GM10248 (cell line): Measurements from ENCODE around the gene DDX10.

ENCODE experiments used
- CTCF ChIA-PET: fragments of 300-600 bp; sonication (Branson Sonifier 250); formaldehyde crosslinking; extraction: SDS; loops from one replicate; lab custom pipeline; 2021; ENCODE audit warnings: antibody characterized with exemption; lab: Yijun Ruan, JAX
- POLR2A ChIA-PET: fragments of 350-650 bp; sonication (Branson Sonifier 250); formaldehyde crosslinking; extraction: SDS; loops from one replicate; lab custom pipeline; 2020; ENCODE audit warnings: antibody characterized with exemption; lab: Yijun Ruan, JAX
- DNase-seq: peaks from one replicate; pipeline ENCODE4 v3.0.0; 2012; ENCODE audit errors: extremely low spot score
- TF ChIP-seq, protein P1 (sequence below): IDR thresholded peaks from 2 replicates; pipeline ENCODE4 v1.5.1; 2012; ENCODE audit warnings: mild to moderate bottlenecking, low read depth; ENCODE audit errors: extremely low read depth, missing control alignments, control extremely low read depth

Gene DDX10

DNA sequence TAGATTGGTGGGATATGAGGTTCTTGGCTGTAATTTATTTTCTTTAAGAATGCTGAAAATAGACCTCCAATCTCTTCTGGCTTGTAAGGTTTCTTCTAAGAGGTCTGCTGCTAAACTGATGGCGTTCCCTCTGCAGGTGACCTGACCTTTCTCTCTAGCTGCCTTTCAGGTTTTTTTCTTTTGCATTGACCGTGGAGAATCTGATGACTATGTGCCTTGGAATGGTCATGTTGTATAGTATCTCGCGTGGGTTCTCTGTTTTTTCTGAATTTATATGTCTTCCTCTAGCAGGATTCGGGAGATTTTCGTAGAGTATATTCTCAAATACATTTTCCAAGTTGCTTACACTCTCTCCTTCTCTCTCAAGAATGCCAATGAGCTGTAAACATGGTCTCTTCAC, 122.2 kb downstream of the DDX10 start:
- CTCF ChIA-PET = interaction anchor here (1.2 to 2.8 kb wide), 6 partner anchors 10 to 66 kb away, joined by 3 to 21 read pairs (median 4); no protein-coding TSS in a partner anchor
- TF ChIP-seq, protein P1, sequence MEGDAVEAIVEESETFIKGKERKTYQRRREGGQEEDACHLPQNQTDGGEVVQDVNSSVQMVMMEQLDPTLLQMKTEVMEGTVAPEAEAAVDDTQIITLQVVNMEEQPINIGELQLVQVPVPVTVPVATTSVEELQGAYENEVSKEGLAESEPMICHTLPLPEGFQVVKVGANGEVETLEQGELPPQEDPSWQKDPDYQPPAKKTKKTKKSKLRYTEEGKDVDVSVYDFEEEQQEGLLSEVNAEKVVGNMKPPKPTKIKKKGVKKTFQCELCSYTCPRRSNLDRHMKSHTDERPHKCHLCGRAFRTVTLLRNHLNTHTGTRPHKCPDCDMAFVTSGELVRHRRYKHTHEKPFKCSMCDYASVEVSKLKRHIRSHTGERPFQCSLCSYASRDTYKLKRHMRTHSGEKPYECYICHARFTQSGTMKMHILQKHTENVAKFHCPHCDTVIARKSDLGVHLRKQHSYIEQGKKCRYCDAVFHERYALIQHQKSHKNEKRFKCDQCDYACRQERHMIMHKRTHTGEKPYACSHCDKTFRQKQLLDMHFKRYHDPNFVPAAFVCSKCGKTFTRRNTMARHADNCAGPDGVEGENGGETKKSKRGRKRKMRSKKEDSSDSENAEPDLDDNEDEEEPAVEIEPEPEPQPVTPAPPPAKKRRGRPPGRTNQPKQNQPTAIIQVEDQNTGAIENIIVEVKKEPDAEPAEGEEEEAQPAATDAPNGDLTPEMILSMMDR = no peak
- DNase-seq = no peak
- POLR2A ChIA-PET = no interaction called here

DNA sequence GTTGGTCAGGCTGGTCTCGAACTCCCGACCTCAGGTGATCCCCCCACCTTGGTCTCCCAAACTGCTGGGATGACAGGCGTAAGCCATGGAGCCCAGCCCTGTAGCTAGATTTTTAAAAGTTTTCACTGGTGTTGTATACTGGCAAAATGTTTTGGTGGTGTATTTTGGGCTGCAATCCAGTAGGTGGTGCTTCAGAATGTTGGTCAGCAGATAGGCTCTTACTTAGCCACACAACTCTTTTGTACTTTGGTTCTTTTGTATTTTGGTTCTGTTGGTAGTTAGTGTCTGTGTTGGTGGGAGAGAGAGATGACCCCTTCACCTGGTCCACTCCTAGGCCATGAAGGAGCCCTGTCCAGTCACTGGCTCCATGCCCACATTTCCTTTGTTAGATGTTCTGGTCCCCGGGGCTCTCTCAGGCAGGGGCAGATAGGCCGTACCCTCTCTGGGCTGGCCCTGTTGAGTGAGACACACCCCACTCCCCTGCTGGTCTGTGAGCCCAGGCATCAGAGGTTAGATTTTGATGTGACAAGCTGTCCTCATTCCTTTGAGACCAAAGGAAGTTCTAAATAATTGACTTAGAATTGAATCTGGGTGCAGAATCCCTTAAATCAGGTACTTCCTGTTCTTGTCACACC, 123.8 kb downstream of the DDX10 start:
- ChIA-PET POLR2A (no interaction called here), CTCF (interaction anchor here (0.7 to 2.8 kb wide), 15 partner anchors 8 to 382 kb away, joined by 3 to 21 read pairs (median 3); no protein-coding TSS in a partner anchor)
- DNase-seq = peak; percentile 24
- TF ChIP-seq, protein P1 = peak; percentile 47

DNA sequence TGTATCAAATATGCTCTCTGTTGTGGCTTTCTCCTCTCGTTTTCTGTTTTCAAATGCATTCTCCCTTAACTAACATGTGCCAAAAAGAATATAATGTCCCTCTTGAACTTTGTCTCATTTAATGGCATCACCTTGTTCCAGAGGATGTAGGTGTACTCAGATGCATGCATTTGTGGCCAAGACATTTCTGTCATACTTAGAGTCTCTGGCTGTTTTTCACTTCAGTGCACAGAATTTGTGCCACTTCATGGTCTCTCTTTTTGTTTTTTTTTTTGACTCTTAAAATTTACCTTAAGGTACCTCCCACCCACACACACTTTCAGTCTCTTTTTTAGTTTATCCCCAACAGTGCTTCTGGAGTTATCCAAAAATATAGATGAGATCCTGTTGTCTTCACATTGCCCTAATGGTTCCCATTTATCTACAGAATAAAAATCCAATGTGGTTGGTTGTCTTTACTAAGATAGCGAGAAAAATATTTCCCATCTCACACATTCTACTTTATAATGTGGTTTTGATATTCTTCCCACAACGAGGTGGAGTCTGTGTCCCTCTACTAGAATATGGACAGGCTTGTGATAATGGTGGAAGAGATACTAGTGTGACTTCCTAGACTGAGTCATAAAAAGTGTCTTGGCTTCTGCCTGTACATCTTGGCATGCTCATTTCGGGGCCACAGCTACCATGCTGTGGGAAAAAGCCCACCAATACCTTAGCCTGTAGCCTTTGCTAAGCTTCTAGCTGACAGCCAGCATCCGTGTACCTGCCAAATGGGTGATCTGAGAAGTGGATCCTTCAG, 125.8 kb downstream of the DDX10 start:
- POLR2A ChIA-PET = no interaction called here
- CTCF ChIA-PET = no interaction called here
- DNase-seq = no peak
- TF ChIP-seq, protein P1 = no peak

DNA sequence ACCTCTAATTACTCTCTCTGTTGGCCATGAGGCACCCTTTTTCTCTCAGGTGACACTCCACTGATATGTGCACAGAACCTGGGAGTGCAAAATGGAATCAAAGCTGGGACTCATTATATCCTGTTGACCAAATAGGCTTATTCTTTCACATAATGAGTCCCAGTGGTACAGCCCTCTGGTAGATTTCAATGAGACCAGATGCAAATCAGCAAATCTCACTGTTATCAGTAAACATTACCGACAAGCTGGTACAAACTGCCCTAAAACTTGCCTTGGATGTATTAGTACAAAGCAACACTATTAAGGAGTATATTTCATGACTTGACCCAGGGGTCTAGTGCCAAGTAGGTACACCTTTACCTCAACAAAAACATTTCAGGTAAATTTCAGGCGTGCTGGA, 128.3 kb downstream of the DDX10 start:
- no peak for DNase-seq
- POLR2A ChIA-PET = no interaction called here

DNA sequence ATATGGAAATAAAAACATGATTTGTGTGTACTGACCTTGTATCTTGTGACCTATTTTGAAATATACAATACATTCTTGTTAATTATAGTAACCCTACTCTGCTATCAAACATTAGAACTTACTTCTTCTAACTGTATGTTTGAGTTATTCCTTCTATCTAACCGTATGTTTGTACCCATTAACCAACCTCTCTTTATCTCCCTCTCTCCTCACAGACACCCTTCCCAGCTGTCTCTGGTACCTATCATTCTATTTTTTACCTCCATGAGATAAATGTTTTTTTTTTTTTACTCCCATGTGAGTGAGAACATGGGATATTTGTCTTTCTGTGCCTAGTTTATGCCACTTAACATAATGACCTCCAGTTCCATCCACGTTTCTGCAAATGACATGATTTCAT, 128.7 kb downstream of the DDX10 start:
- DNase-seq = no peak
- ChIA-PET CTCF (no interaction called here), POLR2A (no interaction called here)
- TF ChIP-seq, protein P1 = no peak

More for the DNA sequence above, 128.3 kb downstream of the DDX10 start:
- CTCF ChIA-PET = interaction anchor here (0.8 kb wide), 1 partner anchor 19 kb away, joined by 4 read pairs; no protein-coding TSS in a partner anchor
- TF ChIP-seq, protein P1 = no peak

DNA sequence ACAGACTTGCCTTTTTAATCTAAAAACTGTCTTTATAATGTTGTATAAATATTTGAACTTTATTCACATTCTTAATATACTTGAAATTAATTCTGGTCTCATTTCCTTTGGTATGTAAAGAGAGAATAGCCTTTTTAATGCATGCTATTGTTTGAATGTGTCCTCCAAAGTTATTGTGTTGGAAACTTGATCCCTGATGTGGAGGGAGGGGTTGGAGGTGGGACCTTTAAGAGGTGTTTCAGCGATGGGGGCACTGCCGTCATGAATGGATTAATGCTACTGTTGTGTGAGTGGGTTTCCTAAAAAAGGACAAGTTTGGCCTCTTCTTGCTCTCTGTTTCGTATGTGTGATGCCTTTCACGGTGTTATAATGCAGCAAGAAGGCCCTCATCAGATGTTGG, 131.7 kb downstream of the DDX10 start:
- TF ChIP-seq, protein P1 = no peak
- POLR2A ChIA-PET = no interaction called here
- CTCF ChIA-PET = interaction anchor here (1.1 kb wide), 1 partner anchor 9 kb away, joined by 3 read pairs; no protein-coding TSS in a partner anchor
- DNase-seq = no peak
